ENCODE data around the gene LRRC8B.

Gene LRRC8B

GRCh38 chr1:89640440-89640839 lies 115.8 kb downstream of the LRRC8B start:
- Histone ChIP-seq H2AFZ (ENCODE audit: low read length) (no peak overlapping the region), H3K9me3 (ENCODE audit: insufficient read depth, low read depth, low read length) (peaks cover 3% of the 10 kb centered on the region; the same call in 1 of the 2 replicates), H3K4me1 (ENCODE audit: insufficient read depth, low read length, poor library complexity, severe bottlenecking) (peaks cover 60% of the 10 kb centered on the region), H3K79me2 (ENCODE audit: insufficient read depth, low read length) (peaks cover 94% of the 10 kb centered on the region), H3K4me3 (ENCODE audit: low read length, poor library complexity, severe bottlenecking) (peak overlapping the region; percentile 18), H4K20me1 (ENCODE audit: insufficient read depth, low read length, poor library complexity, severe bottlenecking) (peaks cover 30% of the 10 kb centered on the region), H3K9me2 (replicated peaks; ENCODE audit: low read depth, low read length) (no peaks in the 10 kb centered on the region), H3K36me3 (ENCODE audit: insufficient read depth, low read length) (no peaks in the 10 kb centered on the region), H3F3A (ENCODE audit: low read depth) (no peaks in the 10 kb centered on the region), H3K4me2 (ENCODE audit: low read depth, low read length, poor library complexity, severe bottlenecking) (peak overlapping the region; percentile 30), H3K9ac (ENCODE audit: low read depth, low read length, poor library complexity, severe bottlenecking) (no peak overlapping the region), H3K27me3 (ENCODE audit: insufficient read depth, low read length, poor library complexity, severe bottlenecking) (no peaks in the 10 kb centered on the region)
- TF ChIP-seq EZH2phosphoT487 (IDR thresholded peaks at IDR 0.05; ENCODE audit: borderline replicate concordance), result no peak
- TF ChIP-seq CTCF (conservative IDR thresholded peaks at IDR 0.05; ENCODE audit: low read length), result no peak

GRCh38 chr1:89641781-89642180 lies 117.2 kb downstream of the LRRC8B start:
- Histone ChIP-seq H4K20me1 (ENCODE audit: insufficient read depth, low read length, poor library complexity, severe bottlenecking) (peaks cover 18% of the 10 kb centered on the region), H3K9me3 (ENCODE audit: insufficient read depth, low read depth, low read length) (peaks cover 10% of the 10 kb centered on the region; the same call in 1 of the 2 replicates), H3K4me2 (ENCODE audit: low read depth, low read length, poor library complexity, severe bottlenecking) (peak overlapping the region; percentile 15), H2AFZ (ENCODE audit: low read length) (no peak overlapping the region), H3K9ac (ENCODE audit: low read depth, low read length, poor library complexity, severe bottlenecking) (no peak overlapping the region), H3K79me2 (ENCODE audit: insufficient read depth, low read length) (peaks cover 92% of the 10 kb centered on the region), H3F3A (ENCODE audit: low read depth) (no peaks in the 10 kb centered on the region), H3K9me2 (replicated peaks; ENCODE audit: low read depth, low read length) (no peaks in the 10 kb centered on the region), H3K4me3 (ENCODE audit: low read length, poor library complexity, severe bottlenecking) (no peak overlapping the region), H3K36me3 (ENCODE audit: insufficient read depth, low read length) (no peaks in the 10 kb centered on the region; the same call in 1 of the 2 replicates), H3K27me3 (ENCODE audit: insufficient read depth, low read length, poor library complexity, severe bottlenecking) (no peaks in the 10 kb centered on the region), H3K4me1 (ENCODE audit: insufficient read depth, low read length, poor library complexity, severe bottlenecking) (peaks cover 47% of the 10 kb centered on the region)
- TF ChIP-seq EZH2phosphoT487 (IDR thresholded peaks at IDR 0.05; ENCODE audit: borderline replicate concordance) (no peak), CTCF (conservative IDR thresholded peaks at IDR 0.05; ENCODE audit: low read length) (no peak)

- H3K9me2 ChIP-seq (replicated peaks; ENCODE audit: low read depth, low read length), result no peaks in the 10 kb centered on the region
- H3K4me2 ChIP-seq (ENCODE audit: low read depth, low read length, poor library complexity, severe bottlenecking), result no peak overlapping the region
- H3K27me3 ChIP-seq (ENCODE audit: insufficient read depth, low read length, poor library complexity, severe bottlenecking), result no peaks in the 10 kb centered on the region
- peaks cover 31% of the 10 kb centered on the region for H3K4me1 ChIP-seq (ENCODE audit: insufficient read depth, low read length, poor library complexity, severe bottlenecking)
- no peaks in the 10 kb centered on the region; the same call in 1 of the 2 replicates for H3K36me3 ChIP-seq (ENCODE audit: insufficient read depth, low read length)
- TF ChIP-seq CTCF (conservative IDR thresholded peaks at IDR 0.05; ENCODE audit: low read length) (no peak), EZH2phosphoT487 (IDR thresholded peaks at IDR 0.05; ENCODE audit: borderline replicate concordance) (no peak)
- no peak overlapping the region for H3K9ac ChIP-seq (ENCODE audit: low read depth, low read length, poor library complexity, severe bottlenecking)
- no peaks in the 10 kb centered on the region for H3F3A ChIP-seq (ENCODE audit: low read depth)
- peaks cover 1% of the 10 kb centered on the region for H4K20me1 ChIP-seq (ENCODE audit: insufficient read depth, low read length, poor library complexity, severe bottlenecking)
- H2AFZ ChIP-seq (ENCODE audit: low read length), result no peak overlapping the region
- no peak overlapping the region for H3K4me3 ChIP-seq (ENCODE audit: low read length, poor library complexity, severe bottlenecking)
- peaks cover 10% of the 10 kb centered on the region; the same call in 1 of the 2 replicates for H3K9me3 ChIP-seq (ENCODE audit: insufficient read depth, low read depth, low read length)
- peaks cover 85% of the 10 kb centered on the region for H3K79me2 ChIP-seq (ENCODE audit: insufficient read depth, low read length)
Measured at GRCh38 chr1:89643577-89643976, 118.9 kb downstream of the LRRC8B start.

Measured in Loucy (cell line).